Nasal cavity respiratory epithelium epithelial cell of viscerocranial mucosa (primary cell): ENCODE measurements around the gene MYO1H. TPM values are rescaled to one million over a fixed set of nuclear protein-coding genes. Genes with fewer than 3 reads are reported as not detected.

Source experiments
- total RNA-seq: library from RNA; depleted of rRNA; stranded (reverse); fragments of >200 nt; gene quantifications from 2 replicates; pipeline ENCODE4 v1.2.3, GENCODE V29; 2014

MYO1H gene
- total RNA-seq: under 0.01 TPM in 1 of 2 replicates, not detected in the other

GRCh38 chr12:109347589-109347988, at the start of gene MYO1H:
TSS of gene MYO1H (plus strand) at chr12:109347900. CDS start at chr12:109347961, 61 bp downstream.

GRCh38 chr12:109308534-109309380, 38.9 kb upstream of the MYO1H start, which contains the start of gene FOXN4:
TSS of gene FOXN4 (minus strand) at chr12:109309284. CDS start at chr12:109308321, 963 bp downstream.

GRCh38 chr12:109477185-109477962, 129.7 kb downstream of the MYO1H start, which contains the start of the genes KCTD10 and UBE3B:
TSS of gene KCTD10 (minus strand) at chr12:109477300. CDS start at chr12:109477262, 38 bp downstream.
TSS of gene UBE3B (plus strand) at chr12:109477634. CDS start at chr12:109483552, 5,918 bp downstream.

Other genes starting within 250 kb of the MYO1H start
- 1.4 and 3.0 TPM in 2 replicates for gene ACACB, start 231.3 kb upstream of the MYO1H start, total RNA-seq
- not detected in 2 replicates for gene FOXN4, start 38.6 kb upstream of the MYO1H start, total RNA-seq
- 27.7 and 47.8 TPM in 2 replicates for gene KCTD10, start 129.4 kb downstream of the MYO1H start, total RNA-seq
- gene UBE3B, start 129.7 kb downstream of the MYO1H start, total RNA-seq: 34.5 and 61.5 TPM in 2 replicates
- gene MMAB, start 225.6 kb downstream of the MYO1H start, total RNA-seq: 23.9 and 25.8 TPM in 2 replicates
- 9.6 and 13.3 TPM in 2 replicates for gene MVK, start 225.9 kb downstream of the MYO1H start, total RNA-seq